H1 (cell line): ENCODE results near the gene GARS1. TPM values are rescaled to one million over a fixed set of nuclear protein-coding genes. Genes with fewer than 3 reads are reported as not detected.

Source experiments
- CHD7 ChIP-seq: fragments of 300-600 bp; sonication (generic); IDR thresholded peaks from 2 replicates; pipeline ENCODE4 v1.7.1; 2012; ENCODE audit warnings: low read length, moderate library complexity, mild to moderate bottlenecking, inconsistent platforms; ENCODE audit not compliant: insufficient replicate concordance
- GTF2F1 ChIP-seq: IDR thresholded peaks from 2 replicates; pipeline ENCODE4 v1.6.1; 2012; ENCODE audit warnings: low read depth, low read length, improper control_type of control experiment, borderline replicate concordance
- polyA plus RNA-seq, 7 experiments: library from polyadenylated mRNA; depleted of rRNA in 3 of 7; stranded (reverse) in 5 of 7; unstranded in 2 of 7; fragments of >200 nt in 5 of 7; fragments of 200-250 nt in 2 of 7; gene quantifications; 1 replicate in 5 of 7; 2 replicates in 1 of 7; 4 replicates in 1 of 7; pipeline versions ENCODE4 v1.2.1 to v1.2.3, GENCODE V29; 2011 to 2013; ENCODE audit warnings: missing spikeins in 2 of 7, mixed read lengths in 2 of 7
- total RNA-seq: library from RNA; stranded (reverse); fragmentation: NEBNext Ultra II Directional; extraction: Animal tissue kit (Norgen Biotek cat#: 25700); gene quantifications from 2 replicates; pipeline ENCODE4 v1.2.1, GENCODE V29; 2021

Gene GARS1
- total and polyA plus RNA-seq, 2 of the 8 experiments (the other 6 are each of a cell fraction or from before 2014, with no cell fraction given) = 270 to 476 TPM

- TF ChIP-seq CHD7 (no peak), GTF2F1 (no peak)
Observed at GRCh38 chr7:30595436-30596013, 847 bp downstream of the GARS1 start (continued).
